Stimulated activated CD4-positive, alpha-beta T cell treated with anti-CD3 and anti-CD28 coated beads, Interleukin-15, amount 100 ng/mL, for 24 hours (primary cell): ENCODE results near the gene PCDHAC2.

ENCODE experiments used
- DNase-seq: peaks from one replicate; pipeline ENCODE4 v3.0.0-alpha.2; 2020

Gene PCDHAC2

DNA sequence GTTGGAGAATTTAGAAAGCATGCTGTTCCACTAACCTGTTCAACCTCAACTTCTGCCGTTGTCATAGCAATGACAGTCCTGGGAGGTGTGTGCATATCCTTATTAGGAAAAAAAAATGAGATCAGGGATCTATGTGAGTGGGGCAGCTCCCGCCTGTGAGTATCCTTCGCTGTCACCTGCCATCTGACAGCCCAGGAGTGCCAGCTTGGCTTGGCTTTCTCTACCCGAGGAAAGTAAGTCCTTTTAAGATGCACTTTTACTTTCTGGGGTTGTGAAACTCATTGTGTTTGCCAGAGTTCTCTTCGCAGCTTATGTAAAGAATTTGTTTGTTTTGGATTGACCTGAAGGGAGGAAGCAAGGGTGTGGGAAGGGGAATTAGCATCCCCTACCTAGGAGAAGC lies 21.8 kb downstream of the PCDHAC2 start:
- no peak for DNase-seq

DNA sequence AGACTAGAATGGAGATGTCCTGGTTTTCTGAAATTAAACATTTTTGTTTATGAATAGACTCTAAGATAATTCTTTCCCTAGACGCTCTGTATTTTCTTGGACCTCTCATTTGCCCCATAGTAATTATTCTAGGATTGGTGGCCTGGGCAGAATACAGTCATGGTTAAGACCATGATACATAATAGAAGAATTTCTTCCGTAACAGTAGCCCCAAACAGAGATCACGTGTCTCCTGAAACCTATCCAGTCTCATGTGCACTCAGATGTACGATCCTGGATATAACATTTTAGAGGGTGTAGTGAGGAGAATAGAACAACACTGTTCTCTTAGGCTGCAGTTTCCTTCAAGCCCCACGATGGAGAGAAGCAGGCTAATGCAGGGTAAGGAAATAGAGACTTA lies 22.3 kb downstream of the PCDHAC2 start:
- DNase-seq, result no peak

DNA sequence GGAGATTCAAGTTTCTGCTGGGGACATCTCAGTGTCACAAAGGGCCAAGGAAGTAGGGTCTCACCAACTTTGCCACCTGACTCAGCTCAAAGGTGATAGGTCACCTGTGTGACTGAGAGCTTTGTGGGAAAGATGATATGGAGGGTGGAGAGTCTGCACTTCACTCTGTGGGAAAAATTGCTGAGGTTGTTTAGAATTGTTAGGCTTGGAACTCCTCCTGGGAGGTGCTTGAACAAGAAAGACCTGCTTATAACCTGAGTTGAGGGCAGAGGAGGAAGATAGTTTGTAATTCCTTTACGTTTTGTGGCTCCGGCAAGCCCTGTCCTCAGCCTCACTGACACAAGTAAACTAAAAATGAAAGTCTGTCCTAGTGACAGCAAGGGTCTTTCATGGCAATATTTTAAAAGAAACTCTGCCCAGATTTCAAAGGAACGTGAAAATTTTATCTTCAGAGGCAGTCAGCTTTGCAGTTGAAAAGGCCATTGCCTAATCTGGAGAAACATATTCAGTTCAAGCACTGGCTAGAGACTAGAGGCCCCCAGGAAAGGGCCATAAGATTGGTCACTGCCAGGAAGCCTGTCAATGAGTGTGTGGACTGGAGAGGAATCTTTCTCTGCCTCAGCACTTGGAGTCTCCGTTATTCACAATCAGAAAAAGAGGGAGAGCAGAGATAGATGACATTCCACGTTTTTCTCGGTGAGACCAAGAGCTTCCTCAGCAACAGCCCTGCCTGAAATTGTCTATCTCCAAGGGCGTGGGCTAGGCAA lies 23.2 kb downstream of the PCDHAC2 start:
- DNase-seq, result no peak

DNA sequence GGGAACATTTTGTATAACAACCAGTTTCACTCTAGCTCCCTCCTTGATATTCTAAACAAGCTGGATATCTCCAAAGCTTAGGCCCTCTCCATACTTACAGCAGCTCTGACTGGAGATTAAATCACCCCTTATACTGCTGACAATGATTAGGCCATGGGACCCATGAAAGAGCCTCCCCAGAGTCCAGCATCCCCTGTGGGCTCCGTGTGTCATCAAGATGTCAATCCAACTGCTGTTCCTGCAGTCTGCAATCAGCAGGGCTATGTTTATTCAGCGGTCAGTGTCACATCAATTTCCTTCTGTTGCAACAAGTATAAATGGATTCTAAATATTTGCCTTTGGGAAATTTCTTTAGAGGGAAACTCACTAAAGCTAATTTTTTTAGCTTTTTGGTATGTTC lies 26.6 kb downstream of the PCDHAC2 start:
- no peak for DNase-seq

DNA sequence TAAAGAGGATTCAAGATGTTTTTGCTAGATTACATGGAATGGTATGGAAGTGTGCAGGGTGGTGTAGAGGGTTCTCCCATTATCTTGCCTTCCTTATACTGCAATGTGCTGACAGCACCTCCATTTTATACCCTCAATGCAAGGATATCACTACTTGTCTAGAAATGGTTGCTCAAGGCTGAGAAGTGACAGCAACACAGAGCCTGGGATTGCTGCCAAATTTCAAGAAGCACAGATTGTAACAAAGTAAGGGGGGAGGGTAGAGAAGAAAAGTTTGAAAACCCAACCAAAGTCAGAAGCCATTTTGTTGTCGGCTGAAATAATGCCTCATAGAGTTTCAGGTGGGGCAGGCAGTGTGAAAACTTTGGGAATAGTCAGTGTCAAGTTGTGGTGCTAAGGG lies 29.8 kb downstream of the PCDHAC2 start:
- DNase-seq, result no peak

DNA sequence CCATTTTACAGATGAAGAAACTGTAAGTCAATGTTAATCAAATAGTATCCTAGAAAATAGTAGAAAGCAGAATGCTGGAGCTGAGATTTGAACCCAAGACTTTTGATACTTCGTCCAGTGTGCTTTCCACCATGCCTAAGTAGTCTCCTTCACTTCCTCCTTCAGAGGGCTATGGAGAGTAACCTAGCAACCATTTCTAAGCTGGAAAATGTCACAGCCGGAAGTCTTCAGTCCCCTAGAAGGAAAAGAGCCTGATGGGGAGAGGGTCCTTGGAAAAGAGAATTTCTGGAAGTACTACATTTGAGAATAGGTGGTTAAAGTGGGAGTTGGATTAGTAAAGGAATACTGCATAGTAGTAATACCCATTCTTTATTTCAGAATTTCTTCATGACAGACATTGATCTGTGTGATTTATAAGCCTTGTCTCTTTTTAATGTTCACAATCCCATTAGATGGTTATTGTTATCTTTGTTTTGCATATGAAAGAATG lies 32.7 kb downstream of the PCDHAC2 start:
- DNase-seq, result no peak

DNA sequence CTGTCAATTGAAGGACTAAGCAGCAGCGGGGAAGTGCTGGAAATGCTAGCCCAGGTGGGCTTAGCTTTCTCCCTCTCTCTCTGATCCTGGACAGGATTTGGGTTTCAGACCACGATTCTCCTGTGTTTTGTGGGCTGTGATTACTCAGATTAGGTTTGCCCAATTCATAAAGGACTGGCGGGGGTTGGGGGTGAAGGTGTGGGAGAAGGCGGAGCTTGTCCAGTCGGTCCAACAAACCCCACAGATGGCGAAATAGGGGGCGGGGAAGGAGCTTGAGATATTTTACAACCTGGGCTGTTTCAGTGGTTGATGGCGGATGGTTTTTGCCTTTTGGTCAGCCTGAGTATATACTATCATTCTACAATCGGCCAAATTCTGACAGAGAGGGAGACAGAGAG lies 35.2 kb downstream of the PCDHAC2 start:
- no peak for DNase-seq

DNA sequence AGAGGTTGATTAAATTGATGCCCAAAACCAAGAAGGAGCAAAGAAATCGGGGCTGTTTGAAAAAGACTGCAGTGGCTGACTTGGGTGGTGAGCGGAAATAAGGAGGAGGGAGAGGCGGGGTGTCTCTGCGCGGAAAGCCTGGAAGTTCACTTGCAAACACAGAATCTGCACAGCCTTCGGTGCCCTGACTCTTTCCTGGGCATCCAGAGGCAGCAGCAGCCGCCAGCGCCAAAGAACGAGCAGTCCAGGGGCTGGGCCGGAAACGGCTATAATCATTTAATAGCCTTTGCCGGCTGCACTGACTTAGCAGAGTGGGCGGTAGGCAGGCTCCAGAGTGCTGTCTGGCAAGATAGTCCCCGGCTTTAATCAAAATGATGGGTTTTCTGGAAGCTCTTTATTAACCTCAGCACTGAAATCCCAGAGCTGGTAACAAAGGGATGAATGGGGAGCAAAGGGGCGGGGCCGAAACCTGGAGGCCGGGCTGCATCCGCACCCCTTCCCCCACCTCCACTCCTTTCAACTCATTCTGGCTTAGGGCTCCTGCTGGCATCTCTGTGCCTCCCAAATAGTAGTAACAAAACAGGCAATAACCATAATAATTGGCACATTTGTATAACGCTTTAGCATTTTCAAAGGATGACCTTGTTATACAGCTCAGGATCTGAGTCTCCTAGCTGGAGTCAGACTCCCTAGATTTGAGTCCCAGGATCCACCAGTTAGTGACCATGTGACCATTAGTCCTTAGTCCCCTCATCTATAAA lies 35.7 kb downstream of the PCDHAC2 start:
- DNase-seq, result peak; percentile 2

DNA sequence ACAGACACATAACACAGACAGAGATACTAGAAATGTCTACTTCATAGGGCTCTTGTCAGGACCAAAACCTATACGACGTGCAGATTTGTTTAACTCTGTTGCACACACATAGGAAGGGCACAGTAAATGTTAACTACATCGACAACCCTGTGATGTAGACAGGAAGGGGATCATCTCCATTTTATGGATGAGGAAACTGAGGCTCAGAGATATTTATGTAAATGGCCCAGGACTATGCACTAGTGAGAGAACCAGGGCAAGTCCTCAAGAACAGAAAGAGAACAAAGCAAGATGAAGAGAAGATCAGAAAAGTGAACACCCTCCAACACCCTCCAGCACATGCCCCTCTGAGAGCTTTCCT lies 36.3 kb downstream of the PCDHAC2 start:
- DNase-seq, result no peak

DNA sequence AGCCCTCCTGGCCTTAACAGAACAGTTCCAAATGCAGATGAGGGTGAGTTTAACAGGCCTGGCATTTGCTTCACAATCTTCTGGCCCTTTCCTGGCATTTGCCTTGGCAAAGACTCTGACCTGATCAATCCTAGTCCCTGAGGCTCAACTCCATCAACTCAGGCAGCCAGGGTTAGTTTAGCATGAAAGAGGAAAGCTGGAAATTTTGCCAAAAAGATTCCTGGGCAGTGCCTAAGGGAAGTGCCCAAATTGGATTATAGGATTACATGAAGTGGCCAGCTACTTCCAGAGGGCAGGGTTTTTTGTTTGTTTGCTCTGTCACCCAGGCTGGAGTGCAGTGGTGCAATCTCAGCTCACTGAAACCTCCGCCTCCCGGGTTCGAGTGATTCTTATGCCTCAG lies 36.8 kb downstream of the PCDHAC2 start:
- no peak for DNase-seq

DNA sequence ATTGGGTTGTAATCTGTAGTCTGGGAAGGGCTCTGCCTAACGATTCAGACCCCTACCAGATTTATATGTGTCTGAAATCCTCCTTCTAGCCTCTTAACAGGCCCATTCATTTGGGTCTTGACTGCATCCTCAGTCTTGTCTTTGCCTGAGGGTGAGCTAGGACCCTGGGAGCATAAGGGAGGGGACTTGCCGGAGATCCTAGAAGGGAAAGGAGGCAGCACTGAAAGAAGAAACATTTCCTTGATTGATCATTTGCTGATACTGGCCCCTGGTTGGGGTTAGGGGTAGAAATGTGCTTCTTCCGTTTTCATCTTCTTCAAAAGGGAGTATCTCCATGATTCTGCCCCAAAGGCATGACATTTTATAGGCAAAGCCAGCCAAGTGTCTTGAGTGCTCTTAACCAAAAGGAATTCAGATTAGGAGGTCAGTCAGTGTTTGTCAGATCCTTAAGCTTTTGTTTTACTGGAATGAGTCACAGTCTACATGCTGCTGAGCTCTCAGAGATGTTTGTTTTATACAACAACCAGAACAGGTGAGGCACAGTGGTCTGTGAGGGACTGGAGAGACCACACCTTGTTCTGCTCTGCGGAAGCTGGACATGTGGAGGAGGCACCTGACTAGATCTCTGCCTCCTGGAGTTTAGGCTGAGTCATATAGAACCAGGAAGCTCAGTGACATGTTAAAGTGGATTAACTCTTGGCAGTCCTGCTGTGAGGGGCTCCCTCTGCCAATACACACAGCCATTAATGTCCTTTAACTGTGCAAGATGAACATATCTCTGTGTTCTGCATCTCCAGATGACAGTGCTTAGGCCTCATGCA lies 37.7 kb downstream of the PCDHAC2 start:
- no peak for DNase-seq

DNA sequence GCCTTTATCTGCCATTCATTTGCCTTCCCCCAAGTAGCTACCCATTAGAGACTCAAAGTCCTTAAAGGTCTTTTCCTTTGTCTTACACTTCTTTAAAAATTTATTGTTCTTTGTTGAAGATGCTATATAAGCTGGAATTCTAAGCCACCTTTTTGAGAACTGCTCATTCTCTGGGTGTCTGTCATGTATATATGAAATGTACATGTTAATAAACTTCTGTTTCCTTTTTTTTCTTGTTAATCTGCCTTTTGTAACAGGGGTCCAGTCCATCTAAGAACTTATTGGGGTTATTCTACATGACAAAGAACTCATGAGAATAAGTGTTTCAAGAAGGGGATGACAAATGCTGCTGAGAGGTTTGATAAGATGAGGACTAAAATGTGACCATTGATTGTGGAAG lies 41.5 kb downstream of the PCDHAC2 start:
- no peak for DNase-seq

DNA sequence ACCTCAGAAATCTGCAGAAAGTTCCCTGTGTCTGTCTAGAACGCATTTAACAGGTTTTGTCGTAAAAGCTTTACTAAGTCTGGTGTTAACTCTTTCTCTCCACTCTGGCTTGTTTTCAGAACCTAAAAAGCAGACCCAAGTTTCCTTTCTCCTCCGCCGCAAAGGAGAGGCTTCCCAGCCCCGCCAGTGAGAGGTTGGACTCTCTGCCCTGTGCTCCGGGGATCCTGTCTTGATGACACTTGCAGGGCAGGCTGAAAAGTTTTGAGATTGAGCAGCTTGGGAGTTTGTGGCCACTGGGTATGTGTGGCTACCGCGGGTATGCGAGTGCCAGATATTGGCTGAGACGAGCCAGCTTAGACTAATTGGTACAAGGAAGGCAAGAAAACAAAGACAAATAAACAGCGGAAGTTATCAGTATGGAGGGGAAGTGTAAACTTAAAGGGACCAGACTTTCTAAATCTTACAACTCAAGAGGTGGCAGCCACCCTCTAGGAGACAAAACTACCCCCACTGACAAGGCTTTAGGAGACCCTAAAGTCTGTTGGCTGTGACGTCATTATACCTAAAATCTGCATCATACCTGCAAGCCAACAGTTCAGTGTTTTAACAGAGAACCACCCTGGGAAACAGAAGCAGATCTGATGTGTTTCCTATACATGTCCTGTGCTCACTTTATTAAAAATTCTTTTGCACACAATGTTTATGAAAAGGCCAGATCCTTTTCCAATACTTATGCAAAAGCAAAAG lies 43.9 kb downstream of the PCDHAC2 start:
- no peak for DNase-seq

DNA sequence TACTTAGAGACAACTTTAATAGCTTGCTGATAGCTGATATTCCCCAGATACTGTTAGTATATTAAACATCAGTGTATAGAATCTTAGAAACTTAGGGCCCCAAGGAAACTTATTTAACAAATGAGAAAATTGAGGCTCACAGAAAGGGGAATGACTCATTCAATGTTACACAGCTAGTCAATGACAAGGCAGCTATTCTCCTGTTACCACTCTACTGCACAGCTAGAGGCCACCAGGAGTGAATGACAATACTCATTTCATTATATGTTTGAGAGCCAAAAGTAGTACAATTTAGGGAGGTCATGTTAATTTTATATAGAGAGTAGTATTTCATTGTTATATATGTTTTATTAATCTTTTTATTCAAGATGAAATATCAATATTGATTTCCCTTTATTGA lies 51.7 kb downstream of the PCDHAC2 start:
- DNase-seq, result no peak
